ENCODE results near the gene PTPRQ. TPM values are rescaled to one million over a fixed set of nuclear protein-coding genes. Genes with fewer than 3 reads are reported as not detected.

The PTPRQ gene
- total and polyA plus RNA-seq, 4 donors, result 0.26 to 11.7 (median 1.4) TPM

DNA sequence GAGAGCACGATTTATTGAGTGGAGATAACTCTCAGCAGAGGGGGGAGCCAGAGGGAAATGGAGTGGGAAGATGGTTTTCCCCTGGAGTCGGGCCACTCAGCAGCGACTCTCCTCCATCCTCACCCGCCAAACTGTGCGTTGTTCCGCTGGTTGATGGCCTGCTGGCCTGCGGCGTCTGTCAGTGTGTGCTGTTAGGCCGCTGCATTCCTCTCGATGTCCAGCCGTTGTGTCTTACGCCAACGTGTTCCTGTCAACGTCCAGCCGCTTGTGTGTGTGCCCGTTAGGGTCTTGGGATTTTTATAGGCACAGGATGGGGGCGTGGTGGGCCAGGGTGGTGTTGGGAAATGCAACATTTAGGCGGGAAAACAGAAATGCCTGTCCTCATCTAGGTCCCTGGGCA, 69.2 kb downstream of the PTPRQ start:
- H3K27ac ChIP-seq (ENCODE audit: low read depth in 1 of 2, low read length in 1 of 2), result no peak overlapping the region
- ATAC-seq (ENCODE audit: insufficient read depth, low FRiP score) (no peak), DNase-seq (peak; percentile 12 to 35 (median 13))
- no peak overlapping the region for H3K9ac ChIP-seq (ENCODE audit: insufficient read depth in 1 of 2, low read length in 2 of 2)
- TF ChIP-seq, protein P1, sequence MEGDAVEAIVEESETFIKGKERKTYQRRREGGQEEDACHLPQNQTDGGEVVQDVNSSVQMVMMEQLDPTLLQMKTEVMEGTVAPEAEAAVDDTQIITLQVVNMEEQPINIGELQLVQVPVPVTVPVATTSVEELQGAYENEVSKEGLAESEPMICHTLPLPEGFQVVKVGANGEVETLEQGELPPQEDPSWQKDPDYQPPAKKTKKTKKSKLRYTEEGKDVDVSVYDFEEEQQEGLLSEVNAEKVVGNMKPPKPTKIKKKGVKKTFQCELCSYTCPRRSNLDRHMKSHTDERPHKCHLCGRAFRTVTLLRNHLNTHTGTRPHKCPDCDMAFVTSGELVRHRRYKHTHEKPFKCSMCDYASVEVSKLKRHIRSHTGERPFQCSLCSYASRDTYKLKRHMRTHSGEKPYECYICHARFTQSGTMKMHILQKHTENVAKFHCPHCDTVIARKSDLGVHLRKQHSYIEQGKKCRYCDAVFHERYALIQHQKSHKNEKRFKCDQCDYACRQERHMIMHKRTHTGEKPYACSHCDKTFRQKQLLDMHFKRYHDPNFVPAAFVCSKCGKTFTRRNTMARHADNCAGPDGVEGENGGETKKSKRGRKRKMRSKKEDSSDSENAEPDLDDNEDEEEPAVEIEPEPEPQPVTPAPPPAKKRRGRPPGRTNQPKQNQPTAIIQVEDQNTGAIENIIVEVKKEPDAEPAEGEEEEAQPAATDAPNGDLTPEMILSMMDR (IDR thresholded peaks at IDR 0.05; ENCODE audit: control extremely low read depth, extremely low read depth), result no peak
- WGBS, 2 donors, result 53 to 57% methylated on average over 18 of the region's 18 CpGs
- H3K4me1 ChIP-seq (ENCODE audit: control insufficient read depth in 5 of 5, insufficient read depth in 5 of 5, low read length in 5 of 5), result peaks cover 0 to 6% (median 0%) of the 10 kb centered on the region in 5 donors
- peaks cover 0 to 4% (median 0%) of the 10 kb centered on the region in 4 donors for H3K9me3 ChIP-seq (ENCODE audit: control insufficient read depth in 4 of 4, insufficient read depth in 3 of 4, low read length in 3 of 4)
- H3K4me3 ChIP-seq, result no peak overlapping the region
- no peaks in the 10 kb centered on the region for H3K36me3 ChIP-seq (ENCODE audit: control insufficient read depth in 4 of 4, insufficient read depth in 4 of 4, low read length in 4 of 4)
- no peaks in the 10 kb centered on the region for H3K27me3 ChIP-seq (ENCODE audit: control insufficient read depth in 3 of 3, insufficient read depth in 3 of 3, low read length in 2 of 3)

DNA sequence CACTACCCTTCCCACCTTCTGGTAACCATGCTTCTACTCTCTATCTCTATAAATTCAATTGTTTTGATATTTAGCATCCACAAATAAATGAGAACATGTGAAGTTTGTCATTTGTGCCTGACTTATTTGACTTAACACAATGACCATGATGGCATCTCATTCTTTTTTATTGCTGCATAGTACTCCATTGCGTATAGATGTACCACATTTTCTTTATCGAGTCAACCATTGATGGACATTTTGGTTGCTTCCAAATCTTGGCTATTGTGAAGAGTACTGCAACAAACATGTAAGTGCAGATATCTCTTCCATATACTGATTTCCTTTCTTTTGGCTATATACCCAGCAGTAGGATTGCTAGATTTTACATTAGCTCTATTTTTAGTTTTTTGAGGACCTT, 73.6 kb downstream of the PTPRQ start:
- DNase-seq (no peak), ATAC-seq (ENCODE audit: insufficient read depth, low FRiP score) (no peak)
- H3K27ac ChIP-seq (ENCODE audit: low read depth in 1 of 2, low read length in 1 of 2), result no peak overlapping the region
- no peak overlapping the region for H3K4me3 ChIP-seq
- no peaks in the 10 kb centered on the region for H3K27me3 ChIP-seq (ENCODE audit: control insufficient read depth in 3 of 3, insufficient read depth in 3 of 3, low read length in 2 of 3)
- 95 to 97% methylated on average over 2 of the region's 2 CpGs for WGBS, 2 donors
- TF ChIP-seq, protein P1 (IDR thresholded peaks at IDR 0.05; ENCODE audit: control extremely low read depth, extremely low read depth), result no peak
- peaks cover 0 to 4% (median 0%) of the 10 kb centered on the region in 4 donors for H3K9me3 ChIP-seq (ENCODE audit: control insufficient read depth in 4 of 4, insufficient read depth in 3 of 4, low read length in 3 of 4)
- no peaks in the 10 kb centered on the region for H3K4me1 ChIP-seq (ENCODE audit: control insufficient read depth in 5 of 5, insufficient read depth in 5 of 5, low read length in 5 of 5)
- H3K9ac ChIP-seq (ENCODE audit: insufficient read depth in 1 of 2, low read length in 2 of 2), result no peak overlapping the region
- no peaks in the 10 kb centered on the region for H3K36me3 ChIP-seq (ENCODE audit: control insufficient read depth in 4 of 4, insufficient read depth in 4 of 4, low read length in 4 of 4)

DNA sequence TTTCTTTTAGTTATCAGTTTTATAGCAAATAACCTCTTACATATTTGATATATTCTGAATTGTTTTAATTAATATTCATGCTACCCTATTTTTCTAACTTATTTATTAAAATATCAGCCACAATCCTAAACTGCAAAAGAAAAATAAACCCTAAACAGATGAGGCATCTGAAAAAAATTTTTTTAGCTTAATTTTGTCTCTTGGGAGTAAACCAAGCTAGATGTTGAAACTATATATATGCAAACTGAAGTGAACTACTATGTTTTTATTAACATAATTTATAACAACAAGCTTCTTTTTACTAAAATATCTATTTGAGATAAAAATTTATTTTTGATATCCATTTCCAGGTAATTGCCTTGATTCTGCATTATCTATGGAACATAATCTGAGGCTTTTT, 87.6 kb downstream of the PTPRQ start:
- Histone ChIP-seq H3K9me3 (ENCODE audit: control insufficient read depth in 4 of 4, insufficient read depth in 3 of 4, low read length in 3 of 4) (no peaks in the 10 kb centered on the region), H3K36me3 (ENCODE audit: control insufficient read depth in 4 of 4, insufficient read depth in 4 of 4, low read length in 4 of 4) (no peaks in the 10 kb centered on the region), H3K4me3 (no peak overlapping the region), H3K27ac (ENCODE audit: low read depth in 1 of 2, low read length in 1 of 2) (no peak overlapping the region), H3K27me3 (ENCODE audit: control insufficient read depth in 3 of 3, insufficient read depth in 3 of 3, low read length in 2 of 3) (no peaks in the 10 kb centered on the region), H3K4me1 (ENCODE audit: control insufficient read depth in 5 of 5, insufficient read depth in 5 of 5, low read length in 5 of 5) (no peaks in the 10 kb centered on the region), H3K9ac (ENCODE audit: insufficient read depth in 1 of 2, low read length in 2 of 2) (no peak overlapping the region)
- TF ChIP-seq, protein P1 (IDR thresholded peaks at IDR 0.05; ENCODE audit: control extremely low read depth, extremely low read depth), result no peak
- DNase-seq (no peak), ATAC-seq (ENCODE audit: insufficient read depth, low FRiP score) (no peak)

DNA sequence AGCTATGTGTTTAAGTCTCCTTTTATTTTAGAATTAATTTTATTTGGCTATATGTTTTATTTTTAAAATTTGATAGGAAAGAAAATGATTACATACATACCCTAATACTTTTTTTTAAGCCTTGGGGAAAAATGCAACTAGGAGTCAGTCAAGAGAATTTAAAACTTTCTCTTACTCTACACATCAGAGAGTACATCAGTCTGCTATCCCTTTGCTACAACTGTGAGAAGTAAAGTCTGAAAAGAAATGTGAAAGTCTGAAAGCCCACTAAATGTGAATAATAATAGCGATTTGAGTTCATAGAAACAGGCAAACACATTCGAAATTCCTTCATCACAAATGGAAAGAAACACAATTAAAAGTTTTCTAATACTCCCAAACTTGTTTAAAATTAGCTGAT, 95.0 kb downstream of the PTPRQ start:
- Histone ChIP-seq H3K9ac (ENCODE audit: insufficient read depth in 1 of 2, low read length in 2 of 2) (no peak overlapping the region), H3K36me3 (ENCODE audit: control insufficient read depth in 4 of 4, insufficient read depth in 4 of 4, low read length in 4 of 4) (no peaks in the 10 kb centered on the region), H3K9me3 (ENCODE audit: control insufficient read depth in 4 of 4, insufficient read depth in 3 of 4, low read length in 3 of 4) (no peaks in the 10 kb centered on the region), H3K4me3 (no peak overlapping the region), H3K27ac (ENCODE audit: low read depth in 1 of 2, low read length in 1 of 2) (no peak overlapping the region), H3K4me1 (ENCODE audit: control insufficient read depth in 5 of 5, insufficient read depth in 5 of 5, low read length in 5 of 5) (no peaks in the 10 kb centered on the region), H3K27me3 (ENCODE audit: control insufficient read depth in 3 of 3, insufficient read depth in 3 of 3, low read length in 2 of 3) (no peaks in the 10 kb centered on the region)
- WGBS, 2 donors, result 27 to 36% methylated on average over 2 of the region's 2 CpGs
- DNase-seq (no peak), ATAC-seq (ENCODE audit: insufficient read depth, low FRiP score) (no peak)
- TF ChIP-seq, protein P1 (IDR thresholded peaks at IDR 0.05; ENCODE audit: control extremely low read depth, extremely low read depth), result no peak
